K562 (cell line): ENCODE measurements around the gene BMP6. TPM values are rescaled to one million over a fixed set of nuclear protein-coding genes. Genes with fewer than 3 reads are reported as not detected.

Source experiments
- ATAC-seq: fragments of 200-7000 bp; cut with Tn5 transposase; 3 replicates; pipeline ENCODE4 v1.9.1; 2020; ENCODE audit warnings: moderate library complexity
- BruUV-seq: library from RNA; stranded (reverse); fragments of 400-500 nt; replicated peaks from 2 replicates; lab custom pipeline; 2021; lab: Mats Ljungman, UMichigan
- CTCF ChIA-PET: fragments of 300-600 bp; formaldehyde crosslinking; extraction: SDS; loops from one replicate; lab custom pipeline; 2021; ENCODE audit warnings: low intra/inter-chr PET ratio; lab: Yijun Ruan, JAX
- POLR2A ChIA-PET: fragments of 300-600, 350-650 bp; sonication (Branson Sonifier 250); formaldehyde crosslinking; extraction: SDS; loops from one replicate; lab custom pipeline; 2021; ENCODE audit warnings: antibody characterized with exemption, inconsistent platforms; lab: Yijun Ruan, JAX
- DNase-seq, 4 experiments: peaks; one replicate each; pipeline versions ENCODE4 v3.0.0 to v3.0.0-alpha.2; 2011 to 2018; ENCODE audit warnings: low spot score in 3 of 4, mixed read lengths in 3 of 4; ENCODE audit errors: extremely low read depth in 1 of 4
- FAIRE-seq: peaks from 2 replicates; lab custom pipeline; 2011; peaks lifted over from hg19 to GRCh38; lab: Jason Lieb, UNC
- H2AFZ ChIP-seq: 2 replicates; pipeline ENCODE4 v1.6.0; 2011; ENCODE audit warnings: low read depth, low read length, control low read depth, inconsistent platforms
- H3K27ac ChIP-seq: fragments of 200-600 bp; 3 replicates; pipeline ENCODE4 v1.8.0; 2011; ENCODE audit warnings: low read depth, mild to moderate bottlenecking, control low read depth, inconsistent platforms, low read length, moderate library complexity, mixed read lengths; ENCODE audit errors: extremely low read depth
- H3K27me3 ChIP-seq, 2 experiments: fragments of 300-600 bp in 1 of 2; 2 replicates in 1 of 2; 3 replicates in 1 of 2; pipeline versions ENCODE4 v1.6.0 to v1.8.0; 2011; ENCODE audit warnings: inconsistent platforms in 2 of 2, low read length in 2 of 2, mild to moderate bottlenecking in 1 of 2, mixed read lengths in 1 of 2, moderate library complexity in 1 of 2; ENCODE audit not compliant: control insufficient read depth in 2 of 2, insufficient read depth in 2 of 2
- H3K36me3 ChIP-seq: fragments of 300-600 bp; 3 replicates; pipeline ENCODE4 v1.8.0; 2011; ENCODE audit warnings: mild to moderate bottlenecking, low read length, inconsistent platforms; ENCODE audit not compliant: control insufficient read depth, insufficient read depth
- H3K4me1 ChIP-seq, 2 experiments: fragments of 200-600 bp in 1 of 2; replicated peaks in 1 of 2; 2 replicates in 1 of 2; 3 replicates in 1 of 2; pipeline versions ENCODE4 v1.5.1 to v1.8.0; 2011; ENCODE audit warnings: inconsistent platforms in 2 of 2, low read length in 2 of 2, mild to moderate bottlenecking in 1 of 2, mixed read lengths in 1 of 2, moderate library complexity in 1 of 2; ENCODE audit not compliant: control insufficient read depth in 2 of 2, insufficient read depth in 2 of 2
- H3K4me2 ChIP-seq: 2 replicates; pipeline ENCODE4 v1.6.1; 2011; ENCODE audit warnings: low read length, control low read depth, inconsistent platforms, mixed read lengths; ENCODE audit not compliant: insufficient read depth
- H3K4me3 ChIP-seq: fragments of 200-600 bp; sonication (generic), shearing (Covaris generic); 2 replicates; pipeline ENCODE4 v1.5.1; 2016; ENCODE audit warnings: control low read depth, inconsistent platforms
- H3K79me2 ChIP-seq: fragments of 200-600 bp; 3 replicates; pipeline ENCODE4 v1.8.0; 2011; ENCODE audit warnings: low read length, inconsistent platforms; ENCODE audit not compliant: control insufficient read depth, insufficient read depth
- H3K9ac ChIP-seq, 2 experiments: 2 replicates each; pipeline versions ENCODE4 v1.6.0 to v1.6.1; 2011; ENCODE audit warnings: low read depth in 2 of 2, low read length in 2 of 2, control low read depth in 1 of 2, inconsistent platforms in 1 of 2, mild to moderate bottlenecking in 1 of 2, mixed read lengths in 1 of 2; ENCODE audit not compliant: insufficient read depth in 1 of 2
- H3K9me1 ChIP-seq: one replicate; pipeline ENCODE4 v1.6.0; 2011; ENCODE audit warnings: inconsistent platforms, mild to moderate bottlenecking, low read length, moderate library complexity; ENCODE audit not compliant: control insufficient read depth, insufficient read depth
- H3K9me3 ChIP-seq: replicated peaks from 2 replicates; pipeline ENCODE4 v1.5.1; 2011; ENCODE audit warnings: low read depth, low read length, inconsistent platforms; ENCODE audit not compliant: control insufficient read depth, insufficient read depth
- H4K20me1 ChIP-seq: replicated peaks from 2 replicates; pipeline ENCODE4 v1.6.1; 2011; ENCODE audit warnings: low read length, inconsistent platforms, mixed read lengths; ENCODE audit not compliant: control insufficient read depth, insufficient read depth
- C11orf30 ChIP-seq: fragments of 450-650 bp; IDR thresholded peaks from 2 replicates; pipeline ENCODE4 v1.6.1; 2016; ENCODE audit warnings: low read depth, mild to moderate bottlenecking
- CBX3 ChIP-seq, 2 experiments: IDR thresholded peaks; 1 replicate in 1 of 2; 2 replicates in 1 of 2; pipeline ENCODE4 v1.6.1; 2012; ENCODE audit warnings: inconsistent platforms in 2 of 2, low read length in 2 of 2, borderline replicate concordance in 1 of 2, control low read depth in 1 of 2
- ETV1 ChIP-seq: fragments of 450-650 bp; conservative IDR thresholded peaks from 2 replicates; pipeline ENCODE4 v1.6.1; 2016; ENCODE audit warnings: missing genetic modification characterization, control low read depth, low read depth, missing compliant biosample characterization
- HIVEP1 ChIP-seq: fragments of 250-450 bp; sonication (Bioruptor Pico); IDR thresholded peaks from 2 replicates; pipeline ENCODE4 v1.4.0; 2020; ENCODE audit warnings: mild to moderate bottlenecking
- HLTF ChIP-seq: fragments of 450-650 bp; IDR thresholded peaks from 2 replicates; pipeline ENCODE4 v1.6.1; 2016
- NFXL1 ChIP-seq: fragments of 450-650 bp; formaldehyde crosslinking; IDR thresholded peaks from 2 replicates; pipeline ENCODE4 v1.4.0; 2021; ENCODE audit warnings: mild to moderate bottlenecking
- PRPF4 ChIP-seq: fragments of 200-400 bp; formaldehyde crosslinking; IDR thresholded peaks from one replicate; pipeline ENCODE4 v1.6.1; 2017; ENCODE audit warnings: low read length, low read depth, mild to moderate bottlenecking; ENCODE audit not compliant: insufficient read depth, poor library complexity, severe bottlenecking
- SAP30 ChIP-seq: fragments of 200-600 bp; sonication (generic); IDR thresholded peaks from 2 replicates; pipeline ENCODE4 v1.6.1; 2012; ENCODE audit warnings: borderline replicate concordance, low read depth, mild to moderate bottlenecking, moderate library complexity, low read length, control low read depth, inconsistent platforms; ENCODE audit not compliant: insufficient read depth, poor library complexity, severe bottlenecking
- SMARCE1 ChIP-seq: fragments of 450-650 bp; IDR thresholded peaks from 2 replicates; pipeline ENCODE4 v1.7.1; 2016; ENCODE audit warnings: mild to moderate bottlenecking
- TCF7 ChIP-seq: sonication (generic); IDR thresholded peaks from 2 replicates; pipeline ENCODE4 v1.6.1; 2016; ENCODE audit warnings: antibody characterized with exemption, borderline replicate concordance
- YBX1 ChIP-seq: fragments of 450-650 bp; IDR thresholded peaks from 2 replicates; pipeline ENCODE4 v1.7.1; 2016; ENCODE audit warnings: mild to moderate bottlenecking
- YY1 ChIP-seq, 3 experiments: IDR thresholded peaks; 2 replicates each; pipeline ENCODE4 v1.6.1; 2011; ENCODE audit warnings: low read length in 2 of 3, mild to moderate bottlenecking in 2 of 3, moderate library complexity in 2 of 3, borderline replicate concordance in 1 of 3, control low read depth in 1 of 3, low read depth in 1 of 3; ENCODE audit not compliant: insufficient read depth in 3 of 3, insufficient replicate concordance in 2 of 3, control insufficient read depth in 1 of 3, insufficient read length in 1 of 3; ENCODE audit errors: extremely low read depth in 1 of 3
- ZNF318 ChIP-seq, 2 experiments: fragments of 450-650 bp; IDR thresholded peaks; 2 replicates each; pipeline ENCODE4 v1.6.1; 2016; ENCODE audit warnings: mild to moderate bottlenecking in 2 of 2, borderline replicate concordance in 1 of 2, low read depth in 1 of 2, moderate library complexity in 1 of 2
- ZNF551 ChIP-seq: fragments of 250-450 bp; sonication (Bioruptor Pico); IDR thresholded peaks from 2 replicates; pipeline ENCODE4 v1.5.0; 2021; ENCODE audit warnings: mild to moderate bottlenecking, moderate library complexity
- in situ Hi-C: fragments of 300-500 bp; cut with MboI; formaldehyde crosslinking; loops from 4 replicates; pipeline ENCODE4 v1.15.0; 2018; ENCODE audit warnings: inconsistent platforms, mixed read lengths
- intact Hi-C: fragments of 100-400 bp; cut with micrococcal nuclease; formaldehyde crosslinking; loops from 2 replicates; pipeline ENCODE4 v1.14.2; 2022
- polyA plus RNA-seq, 8 experiments: library from polyadenylated mRNA; depleted of rRNA in 4 of 8; stranded (reverse) in 5 of 8; unstranded in 3 of 8; fragments of >200 nt; fragmentation: Nextera tagmentation in 2 of 8; fragmentation: Illumina TruSeq in 1 of 8; extraction: Ambion mirVana in 2 of 8; extraction: Trizol in 1 of 8; gene quantifications; 2 replicates each; pipeline versions ENCODE4 v1.2.1 to v1.2.3, GENCODE V29; 2011 to 2014; ENCODE audit warnings: inconsistent platforms in 1 of 8, missing spikeins in 1 of 8
- total RNA-seq, 7 experiments: library from RNA; depleted of rRNA in 6 of 7; stranded (reverse); fragments of >200 nt in 6 of 7; fragmentation: Illumina TruSeq in 2 of 7; extraction: Trizol in 2 of 7; gene quantifications; 2 replicates each; pipeline versions ENCODE4 v1.2.1 to v1.2.3, GENCODE V29; 2011 to 2021; ENCODE audit warnings: low replicate concordance in 1 of 7

Gene BMP6
- total and polyA plus RNA-seq, 9 of the 15 experiments (the other 6 are each of a cell fraction or from before 2014, with no cell fraction given): 0.01 to 0.13 (median 0.06) TPM; not detected in 3

- CTCF ChIA-PET: no interaction called here
- Histone ChIP-seq H3K27me3 (peaks cover 47 to 49% of the 10 kb centered on the region in 2 experiments), H3K9me1 (no peaks in the 10 kb centered on the region), H3K79me2 (no peaks in the 10 kb centered on the region), H3K9me3 (no peaks in the 10 kb centered on the region), H3K36me3 (no peaks in the 10 kb centered on the region), H3K27ac (no peak overlapping the region), H3K9ac (no peak overlapping the region), H3K4me2 (no peak overlapping the region), H3K4me1 (peaks cover 6 to 13% of the 10 kb centered on the region in 2 experiments; a peak in 2 of 5 replicates), H3K4me3 (no peak overlapping the region), H4K20me1 (0 out of 2 replicates have a peak, but pooled peaks cover 4% of the 10 kb centered on the region), H2AFZ (no peak overlapping the region)
- intact Hi-C loops (no loop called here), in situ Hi-C loops (no loop called here)
- peak; percentile 58; the same call in 2 of the 3 replicates for ATAC-seq
- peak in 1 of 4 experiments; percentile 24 for DNase-seq
- BruUV-seq: no TSS peak
- POLR2A ChIA-PET: interaction anchor here (0.7 kb wide), 1 partner anchor 36 kb away, joined by 3 read pairs; no protein-coding TSS in a partner anchor
- FAIRE-seq: peak; percentile 42
- no peak for TF ChIP-seq HLTF
- no peak for TF ChIP-seq ETV1 (tag)
- no peak for TF ChIP-seq NFXL1
- TF ChIP-seq PRPF4: no peak
- peak; percentile 91 for TF ChIP-seq C11orf30
- TF ChIP-seq SMARCE1: no peak
- TF ChIP-seq HIVEP1 (CRISPR knock-in tag): no peak
- no peak for TF ChIP-seq SAP30
- no peak for TF ChIP-seq CBX3 (IDR thresholded peaks at IDR 0.05; ENCODE audit: borderline replicate concordance in 1 of 2, low read length in 2 of 2)
- no peak for TF ChIP-seq ZNF551 (CRISPR knock-in tag)
- no peak for TF ChIP-seq TCF7
- no peak for TF ChIP-seq YY1 (IDR thresholded peaks at IDR 0.05; ENCODE audit: borderline replicate concordance in 1 of 3, control insufficient read depth in 1 of 3, extremely low read depth in 1 of 3, insufficient read depth in 3 of 3, insufficient read length in 1 of 3, insufficient replicate concordance in 2 of 3, low read depth in 1 of 3, low read length in 2 of 3)
- no peak for TF ChIP-seq ZNF318 (IDR thresholded peaks at IDR 0.05; ENCODE audit: borderline replicate concordance in 1 of 2, low read depth in 1 of 2)
- no peak for TF ChIP-seq YBX1
These were observed 6.3 kb downstream of the BMP6 start for GRCh38 chr6:7732228-7732627.
